Heart right ventricle (tissue), 16 donors: ENCODE measurements around the gene MYT1. TPM values are rescaled to one million over a fixed set of nuclear protein-coding genes. Genes with fewer than 3 reads are reported as not detected.

Experiments used
- ATAC-seq, 8 donors: fragments of 200-7000 bp; cut with Tn5 transposase; one replicate each; pipeline ENCODE4 v1.9.1; 2020; ENCODE audit warnings: mild to moderate bottlenecking in 8 of 8, moderate library complexity in 8 of 8, moderate number of reproducible peaks in 1 of 8
- DNase-seq, 2 donors: peaks; one replicate each; pipeline ENCODE4 v3.0.0-alpha.2; 2020
- H3K27ac ChIP-seq, 10 donors: fragments of 200-600 bp; sonication (generic) in 2 of 10; one replicate each; pipeline versions ENCODE4 v1.5.0 to v1.8.0; 2020 to 2022; ENCODE audit warnings: mild to moderate bottlenecking in 3 of 10
- H3K27me3 ChIP-seq, 7 donors: fragments of 200-600 bp; one replicate each; pipeline ENCODE4 v1.8.0; 2021 to 2022; ENCODE audit warnings: mild to moderate bottlenecking in 2 of 7
- H3K36me3 ChIP-seq, 9 donors: fragments of 200-600 bp; sonication (generic) in 1 of 9; one replicate each; pipeline versions ENCODE4 v1.5.0 to v1.8.0; 2020 to 2022; ENCODE audit warnings: mild to moderate bottlenecking in 2 of 9
- H3K4me1 ChIP-seq, 9 donors: fragments of 200-600 bp; sonication (generic) in 1 of 9; one replicate each; pipeline versions ENCODE4 v1.5.0 to v1.8.0; 2020 to 2022; ENCODE audit warnings: mild to moderate bottlenecking in 4 of 9
- H3K4me3 ChIP-seq, 10 donors: fragments of 200-600 bp; sonication (generic) in 2 of 10; one replicate each; pipeline versions ENCODE4 v1.5.0 to v1.8.0; 2020 to 2022; ENCODE audit warnings: mild to moderate bottlenecking in 7 of 10, moderate library complexity in 2 of 10
- H3K9me3 ChIP-seq, 11 donors: fragments of 200-600 bp in 10 of 11; sonication (generic) in 2 of 11; one replicate each; pipeline versions ENCODE4 v1.5.0 to v1.8.0; 2013 to 2022; ENCODE audit warnings: mild to moderate bottlenecking in 2 of 11, control low read depth in 1 of 11, moderate library complexity in 1 of 11
- CTCF ChIP-seq, 9 donors: fragments of 200-600 bp; sonication (generic) in 2 of 9; IDR thresholded peaks; one replicate each; pipeline versions ENCODE4 v1.5.0 to v1.8.0; 2021 to 2022; ENCODE audit warnings: antibody characterized with exemption in 9 of 9, mild to moderate bottlenecking in 5 of 9, moderate library complexity in 1 of 9
- WGBS, 2 donors: extraction: QIAGEN DNeasy Blood & Tissue Kit; methylation state at CpG; one replicate each; pipeline ENCODE4 v1.1.7; 2013; ENCODE audit warnings: inconsistent platforms in 1 of 2; 5-methylcytosine and 5-hydroxymethylcytosine counted together
- intact Hi-C, 10 donors: fragments of 100-400 bp; cut with DNase I; formaldehyde crosslinking; loops; one replicate each; pipeline versions ENCODE4 v1.11.1 to v1.14.2; 2022
- polyA plus RNA-seq, 2 donors: library from polyadenylated mRNA; stranded (reverse); fragments of 200-250 nt; gene quantifications; one replicate each; pipeline ENCODE4 v1.2.3, GENCODE V29; 2013
- total RNA-seq, 10 donors: library from RNA; stranded (reverse); fragmentation: NEBNext Ultra II Directional in 3 of 10; extraction: Animal tissue kit (Norgen Biotek cat#: 25700) in 3 of 10; gene quantifications; one replicate each; pipeline versions ENCODE4 v1.2.1 to v1.2.4, GENCODE V29; 2021 to 2023
- donor health status: Arrhythmogenic right ventricular cardiomyopathy.
- donor health status: ischemic (EF 13 %, LVEDD 7.1; RV severe dilation, severe dysfunction).
- donor health status: healthy with polysubstance abuse.
- donor health status: DM: no; HTN: yes; CAD: no.
- donor health status: DM: no; HTN: no; CAD: no.
- donor health status: ischemic (EF 25% LVEDD 6.9; RV normal size, moderate dysfunction).
- donor health status: ischemic (EF 25% LVEDD 5.7; RV mildly dilated, moderate dysfunction).
- donor health status: healthy.
- donor health status: DM: yes; HTN: yes; CAD: no.
- donor health status: Ischemic cardiomyopathy.
- donor health status: ischemic (EF 35%, LVEDD 5.7; RV mildly dilated, moderate dysfunction).
- donor health status: nonischemic (EF 11% LVEDD 7.7; RV severe dilation, severe dysfunction).
- donor health status: DM: yes; HTN: yes; CAD: no.
- donor health status: PGD.
- donor health status: ischemic (EF 29% LVEDD 5.4; RV normal size, mild dysfunction).
- donor health status: nonischemic (EF 23%, LVEDD 6.1; RV moderate dilation, normal function).

MYT1 gene
- total and polyA plus RNA-seq, 12 donors: 0.01 to 0.35 (median 0.11) TPM; not detected in 1

- TF ChIP-seq CTCF (IDR thresholded peaks at IDR 0.05): no peak
- no peaks in the 10 kb centered on the region for H3K36me3 ChIP-seq
- H3K4me1 ChIP-seq: peaks cover 26 to 36% (median 35%) of the 10 kb centered on the region in 9 donors
- WGBS, 2 donors: 90 to 91% methylated on average over 25 of the region's 25 CpGs
- no peak overlapping the region for H3K27ac ChIP-seq
- intact Hi-C loops: no loop called here
- no peak overlapping the region for H3K4me3 ChIP-seq
- DNase-seq (peak in 1 of 2 donors; percentile 3), ATAC-seq (no peak)
- H3K9me3 ChIP-seq: no peaks in the 10 kb centered on the region
- no peaks in the 10 kb centered on the region for H3K27me3 ChIP-seq
Measured at GRCh38 chr20:64226686-64227580, 62.7 kb downstream of the MYT1 start.

GRCh38 chr20:64228086-64228653, 63.9 kb downstream of the MYT1 start:
- Histone ChIP-seq H3K4me1 (peaks cover 14 to 32% (median 23%) of the 10 kb centered on the region in 9 donors), H3K27me3 (no peaks in the 10 kb centered on the region), H3K36me3 (no peaks in the 10 kb centered on the region), H3K9me3 (no peaks in the 10 kb centered on the region), H3K27ac (no peak overlapping the region), H3K4me3 (no peak overlapping the region)
- DNase-seq (no peak), ATAC-seq (no peak)
- WGBS, 2 donors: 88 to 94% methylated on average over 8 of the region's 8 CpGs
- no peak for TF ChIP-seq CTCF (IDR thresholded peaks at IDR 0.05)
- intact Hi-C loops: no loop called here

GRCh38 chr20:64228751-64229506, 64.7 kb downstream of the MYT1 start:
- DNase-seq (peak in 1 of 2 donors; percentile 3), ATAC-seq (no peak)
- no peak overlapping the region for H3K27ac ChIP-seq
- TF ChIP-seq CTCF (IDR thresholded peaks at IDR 0.05): no peak
- 80 to 90% methylated on average over 14 of the region's 14 CpGs for WGBS, 2 donors
- peaks cover 9 to 29% (median 16%) of the 10 kb centered on the region in 9 donors for H3K4me1 ChIP-seq
- H3K9me3 ChIP-seq: no peaks in the 10 kb centered on the region
- H3K4me3 ChIP-seq: no peak overlapping the region
- H3K36me3 ChIP-seq: no peaks in the 10 kb centered on the region
- intact Hi-C loops: no loop called here
- H3K27me3 ChIP-seq: no peaks in the 10 kb centered on the region

- intact Hi-C loops: loop anchor here in 1 of 10 donors (2.0 kb wide), 1 partner anchor 23 kb away; no protein-coding TSS in a partner anchor
- no peak for DNase-seq
Measured at GRCh38 chr20:64229507-64230061, 65.3 kb downstream of the MYT1 start.

More at GRCh38 chr20:64229507-64230061, 65.3 kb downstream of the MYT1 start:
- Histone ChIP-seq H3K4me1 (peaks cover 3 to 27% (median 14%) of the 10 kb centered on the region in 9 donors), H3K9me3 (no peaks in the 10 kb centered on the region), H3K27me3 (no peaks in the 10 kb centered on the region), H3K4me3 (no peak overlapping the region), H3K27ac (no peak overlapping the region), H3K36me3 (no peaks in the 10 kb centered on the region)
- 87 to 89% methylated on average over 8 of the region's 8 CpGs for whole genome bisulfite sequencing, 2 donors
- ATAC-seq: no peak
- no peak for TF ChIP-seq CTCF (IDR thresholded peaks at IDR 0.05)
